ENCODE results near the gene ZNF777. TPM values are rescaled to one million over a fixed set of nuclear protein-coding genes. Genes with fewer than 3 reads are reported as not detected.

Gene ZNF777
- total RNA-seq, 2 experiments from 2014 or later = 11.7 to 12.5 TPM

- H3K27me3 Mint-ChIP-seq = no peaks in the 10 kb centered on the region
- peaks cover 5% of the 10 kb centered on the region for H3K4me1 Mint-ChIP-seq (ENCODE audit: low read depth)
- no peak overlapping the region for H3K4me3 Mint-ChIP-seq
- no peak overlapping the region for H3K27ac Mint-ChIP-seq
- peaks cover 35% of the 10 kb centered on the region for H3K36me3 Mint-ChIP-seq (ENCODE audit: low read depth)
- DNase-seq (no peak), ATAC-seq (no peak)
- CTCF ChIA-PET = interaction anchor here (1.3 to 1.7 kb wide), 2 partner anchors 7 to 13 kb away, joined by 4 to 5 read pairs; no protein-coding TSS in a partner anchor
- POLR2A ChIA-PET = no interaction called here
- intact Hi-C loops (cut with micrococcal nuclease) = no loop called here
- TF ChIP-seq, protein P1, sequence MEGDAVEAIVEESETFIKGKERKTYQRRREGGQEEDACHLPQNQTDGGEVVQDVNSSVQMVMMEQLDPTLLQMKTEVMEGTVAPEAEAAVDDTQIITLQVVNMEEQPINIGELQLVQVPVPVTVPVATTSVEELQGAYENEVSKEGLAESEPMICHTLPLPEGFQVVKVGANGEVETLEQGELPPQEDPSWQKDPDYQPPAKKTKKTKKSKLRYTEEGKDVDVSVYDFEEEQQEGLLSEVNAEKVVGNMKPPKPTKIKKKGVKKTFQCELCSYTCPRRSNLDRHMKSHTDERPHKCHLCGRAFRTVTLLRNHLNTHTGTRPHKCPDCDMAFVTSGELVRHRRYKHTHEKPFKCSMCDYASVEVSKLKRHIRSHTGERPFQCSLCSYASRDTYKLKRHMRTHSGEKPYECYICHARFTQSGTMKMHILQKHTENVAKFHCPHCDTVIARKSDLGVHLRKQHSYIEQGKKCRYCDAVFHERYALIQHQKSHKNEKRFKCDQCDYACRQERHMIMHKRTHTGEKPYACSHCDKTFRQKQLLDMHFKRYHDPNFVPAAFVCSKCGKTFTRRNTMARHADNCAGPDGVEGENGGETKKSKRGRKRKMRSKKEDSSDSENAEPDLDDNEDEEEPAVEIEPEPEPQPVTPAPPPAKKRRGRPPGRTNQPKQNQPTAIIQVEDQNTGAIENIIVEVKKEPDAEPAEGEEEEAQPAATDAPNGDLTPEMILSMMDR (IDR thresholded peaks at IDR 0.05) = no peak
- H3K9me3 Mint-ChIP-seq = no peaks in the 10 kb centered on the region
Observed at GRCh38 chr7:149430192-149430591, 30.7 kb downstream of the ZNF777 start.

DNA sequence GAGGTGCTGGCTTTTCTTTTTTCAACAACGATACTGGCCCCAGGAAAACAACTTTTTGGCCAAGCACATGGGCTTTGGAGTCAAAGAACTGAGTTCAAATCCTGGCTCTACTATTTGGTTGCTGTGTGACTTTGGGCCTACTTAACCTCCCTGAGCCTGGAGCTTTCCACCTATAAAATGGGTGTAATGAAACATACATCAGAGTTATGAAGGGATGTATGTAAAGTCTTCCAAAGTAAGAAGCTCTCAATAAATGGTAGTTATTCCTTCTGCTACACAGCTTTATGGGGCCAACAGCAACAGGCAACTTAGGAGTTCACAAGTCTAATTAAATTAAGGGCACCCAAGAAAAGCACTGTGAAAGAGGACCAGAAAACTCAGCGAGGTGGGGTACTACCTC, 33.0 kb downstream of the ZNF777 start:
- Mint-ChIP-seq H3K27me3 (no peaks in the 10 kb centered on the region), H3K27ac (no peak overlapping the region), H3K9me3 (no peaks in the 10 kb centered on the region), H3K4me3 (no peak overlapping the region), H3K36me3 (ENCODE audit: low read depth) (peaks cover 19% of the 10 kb centered on the region), H3K4me1 (ENCODE audit: low read depth) (peaks cover 8% of the 10 kb centered on the region)
- intact Hi-C loops (cut with micrococcal nuclease) = no loop called here
- no peak for DNase-seq
- POLR2A ChIA-PET = no interaction called here
- TF ChIP-seq, protein P1 (IDR thresholded peaks at IDR 0.05) = no peak
- no peak for ATAC-seq
- CTCF ChIA-PET = no interaction called here

GRCh38 chr7:149427096-149427680, 33.7 kb downstream of the ZNF777 start:
- intact Hi-C loops (cut with micrococcal nuclease) = no loop called here
- peaks cover 8% of the 10 kb centered on the region for H3K4me1 Mint-ChIP-seq (ENCODE audit: low read depth)
- TF ChIP-seq, protein P1 (IDR thresholded peaks at IDR 0.05) = no peak
- CTCF ChIA-PET = no interaction called here
- POLR2A ChIA-PET = no interaction called here
- no peaks in the 10 kb centered on the region for H3K27me3 Mint-ChIP-seq
- H3K9me3 Mint-ChIP-seq = no peaks in the 10 kb centered on the region
- peaks cover 13% of the 10 kb centered on the region for H3K36me3 Mint-ChIP-seq (ENCODE audit: low read depth)
- no peak overlapping the region for H3K27ac Mint-ChIP-seq
- H3K4me3 Mint-ChIP-seq = no peak overlapping the region
- no peak for DNase-seq
- ATAC-seq = no peak

GRCh38 chr7:149423449-149424110, 37.3 kb downstream of the ZNF777 start:
- CTCF ChIA-PET = interaction anchor here (0.7 to 2.6 kb wide), 15 partner anchors 9 to 318 kb away, joined by 3 to 14 read pairs (median 6); partner anchors contain the start of genes ZNF777 and ZNF783
- Mint-ChIP-seq H3K27me3 (no peaks in the 10 kb centered on the region), H3K36me3 (ENCODE audit: low read depth) (no peaks in the 10 kb centered on the region), H3K4me3 (peak overlapping the region; percentile 51), H3K27ac (peak overlapping the region; percentile 30), H3K4me1 (ENCODE audit: low read depth) (peaks cover 10% of the 10 kb centered on the region), H3K9me3 (no peaks in the 10 kb centered on the region)
- DNase-seq (no peak), ATAC-seq (no peak)
- POLR2A ChIA-PET = interaction anchor here (1.0 to 2.0 kb wide), 2 partner anchors 35 to 73 kb away, joined by 3 to 6 read pairs; no protein-coding TSS in a partner anchor
- intact Hi-C loops (cut with micrococcal nuclease) = loop anchor here (5.0 kb wide), 1 partner anchor 74 kb away; the partner anchor contains the start of gene ZNF746
- TF ChIP-seq, protein P1 (IDR thresholded peaks at IDR 0.05) = no peak

DNA sequence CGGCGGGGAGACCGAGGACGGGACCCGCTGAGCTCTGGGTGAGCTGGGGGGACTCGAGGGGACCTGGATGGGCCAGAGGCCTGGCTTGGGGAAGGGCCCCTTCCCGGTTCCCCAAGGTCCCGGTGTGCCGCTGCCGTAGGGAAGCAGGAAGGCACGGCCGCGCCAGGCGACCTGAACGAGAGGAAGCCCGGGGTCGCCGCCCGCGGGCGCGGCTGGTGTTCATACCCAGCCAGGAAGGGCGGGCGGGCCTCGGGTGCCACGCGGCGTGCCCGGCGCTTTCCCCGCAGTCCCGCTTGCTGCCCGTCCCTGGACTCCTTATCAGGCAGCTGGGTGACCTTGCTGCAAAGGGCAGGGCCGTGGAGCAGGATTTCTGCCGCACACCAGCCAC, 38.0 kb downstream of the ZNF777 start:
- CTCF ChIA-PET = interaction anchor here (0.6 to 2.6 kb wide), 23 partner anchors 8 to 417 kb away, joined by 3 to 14 read pairs (median 5); partner anchors contain the start of gene ZNF777
- no peaks in the 10 kb centered on the region for H3K36me3 Mint-ChIP-seq (ENCODE audit: low read depth)
- no peaks in the 10 kb centered on the region for H3K27me3 Mint-ChIP-seq
- no peak overlapping the region for H3K27ac Mint-ChIP-seq
- H3K9me3 Mint-ChIP-seq = no peaks in the 10 kb centered on the region
- peak; percentile 25 for DNase-seq
- peaks cover 10% of the 10 kb centered on the region for H3K4me1 Mint-ChIP-seq (ENCODE audit: low read depth)
- intact Hi-C loops (cut with micrococcal nuclease) = loop anchor here (5.0 kb wide), 1 partner anchor 74 kb away; the partner anchor contains the start of gene ZNF746
- no peak for ATAC-seq
- peak overlapping the region; percentile 51 for H3K4me3 Mint-ChIP-seq
- TF ChIP-seq, protein P1 (IDR thresholded peaks at IDR 0.05) = no peak
- POLR2A ChIA-PET = interaction anchor here (1.0 to 2.0 kb wide), 4 partner anchors 10 to 73 kb away, joined by 3 to 6 read pairs (median 4); no protein-coding TSS in a partner anchor

Data from activated CD8-positive, alpha-beta T cell treated with anti-CD3 and anti-CD28 coated beads for 36 hours (primary cell).